HG03159 (cell line): Measurements from ENCODE around the gene WSB2.
"Not testable (repeated sequence)": the region's sequence is repeated elsewhere in the genome, so short reads cannot be mapped to it uniquely, and the experiment has no call there.

Experiments used
- ATAC-seq: cut with Tn5 transposase; IDR thresholded peaks from one replicate; pipeline ENCODE4 v1.9.1; 2021; ENCODE audit warnings: mild to moderate bottlenecking, moderate library complexity; ENCODE audit not compliant: unreplicated experiment

WSB2 gene

GRCh38 chr12:118036672-118037411 is 24.1 kb downstream of the WSB2 start:
- no peak for ATAC-seq

GRCh38 chr12:118035190-118036041 is 25.6 kb downstream of the WSB2 start:
- ATAC-seq = peak; percentile 76

GRCh38 chr12:118034429-118035189 is 26.4 kb downstream of the WSB2 start:
- ATAC-seq = no peak

GRCh38 chr12:118033902-118034301 is 27.1 kb downstream of the WSB2 start:
- no peak for ATAC-seq

- ATAC-seq = no peak
Observed at GRCh38 chr12:118033323-118033722, 27.7 kb downstream of the WSB2 start.

GRCh38 chr12:118032188-118032587 is 28.8 kb downstream of the WSB2 start:
- ATAC-seq = no peak

GRCh38 chr12:118029166-118029565 is 31.8 kb downstream of the WSB2 start:
- ATAC-seq = no peak

GRCh38 chr12:118025168-118025567 is 35.8 kb downstream of the WSB2 start:
- ATAC-seq = no peak

GRCh38 chr12:118023301-118023860 is 37.6 kb downstream of the WSB2 start:
- no peak for ATAC-seq

- no peak for ATAC-seq
Observed at GRCh38 chr12:118022728-118023109, 38.3 kb downstream of the WSB2 start.

GRCh38 chr12:118022097-118022727 is 38.8 kb downstream of the WSB2 start:
- ATAC-seq = not testable (repeated sequence)

- ATAC-seq = no peak
Observed at GRCh38 chr12:118020036-118020435, 40.9 kb downstream of the WSB2 start.

GRCh38 chr12:118017926-118018325 is 43.1 kb downstream of the WSB2 start:
- no peak for ATAC-seq

GRCh38 chr12:118016424-118017264 is 44.3 kb downstream of the WSB2 start, which contains the start of gene RFC5:
Gene RFC5, plus strand, starts transcription at chr12:118016703. Its CDS starts 125 bp downstream, at chr12:118016828.
- peak; percentile 97 for ATAC-seq

- no peak for ATAC-seq
Observed at GRCh38 chr12:118015944-118016343, 45.0 kb downstream of the WSB2 start.

GRCh38 chr12:118015306-118015705 is 45.7 kb downstream of the WSB2 start:
- ATAC-seq = no peak

- no peak for ATAC-seq
Observed at GRCh38 chr12:118013283-118013682, 47.7 kb downstream of the WSB2 start.

- no peak for ATAC-seq
Observed at GRCh38 chr12:118011961-118012360, 49.0 kb downstream of the WSB2 start.

- no peak for ATAC-seq
Observed at GRCh38 chr12:118011377-118011776, 49.6 kb downstream of the WSB2 start.

GRCh38 chr12:118010903-118011302 is 50.1 kb downstream of the WSB2 start:
- ATAC-seq = no peak
